Neural progenitor cell (in vitro differentiated cells): ENCODE results near the gene RAMP3. TPM values are rescaled to one million over a fixed set of nuclear protein-coding genes. Genes with fewer than 3 reads are reported as not detected.
"Not testable (repeated sequence)": the region's sequence is repeated elsewhere in the genome, so short reads cannot be mapped to it uniquely, and the experiment has no call there.

Experiments
- DNase-seq: peaks from one replicate; pipeline ENCODE4 v3.0.0-alpha.2; 2016; ENCODE audit warnings: low spot score
- H2AFZ ChIP-seq: fragments of 200-600 bp; sonication (generic); replicated peaks from 2 replicates; pipeline ENCODE4 v1.6.1; 2016; ENCODE audit warnings: antibody characterized with exemption
- H3F3A ChIP-seq: fragments of 200-600 bp; sonication (generic); 2 replicates; pipeline ENCODE4 v1.6.1; 2016; ENCODE audit warnings: antibody characterized with exemption, low read depth
- H3K27ac ChIP-seq: fragments of 200-600 bp; sonication (generic); 2 replicates; pipeline ENCODE4 v1.5.1; 2016; ENCODE audit warnings: mild to moderate bottlenecking
- H3K27me3 ChIP-seq: fragments of 200-600 bp; sonication (generic); 2 replicates; pipeline ENCODE4 v1.6.1; 2016; ENCODE audit warnings: mild to moderate bottlenecking, moderate library complexity
- H3K36me3 ChIP-seq: fragments of 200-600 bp; sonication (generic); 2 replicates; pipeline ENCODE4 v1.5.1; 2016
- H3K4me1 ChIP-seq: fragments of 200-600 bp; sonication (generic); 2 replicates; pipeline ENCODE4 v1.6.1; 2016; ENCODE audit warnings: mixed run types
- H3K4me2 ChIP-seq: fragments of 200-600 bp; sonication (generic); 2 replicates; pipeline ENCODE4 v1.6.1; 2016
- H3K4me3 ChIP-seq: fragments of 200-600 bp; sonication (generic); 2 replicates; pipeline ENCODE4 v1.5.1; 2016
- H3K79me2 ChIP-seq: fragments of 200-600 bp; sonication (generic); 2 replicates; pipeline ENCODE4 v1.6.1; 2016; ENCODE audit warnings: low read depth
- H3K9ac ChIP-seq: fragments of 200-600 bp; sonication (generic); 2 replicates; pipeline ENCODE4 v1.6.1; 2016
- H3K9me3 ChIP-seq: fragments of 200-600 bp; sonication (generic); 2 replicates; pipeline ENCODE4 v1.5.1; 2016; ENCODE audit warnings: low read depth
- H4K20me1 ChIP-seq: fragments of 200-600 bp; sonication (generic); 2 replicates; pipeline ENCODE4 v1.6.1; 2016; ENCODE audit warnings: low read depth
- H3K27ac Mint-ChIP-seq: 3 replicates; pipeline ENCODE4 v1.8.0; 2021; ENCODE audit warnings: mixed read lengths
- H3K27me3 Mint-ChIP-seq: 2 replicates; pipeline ENCODE4 v1.8.0; 2022; ENCODE audit warnings: low read depth, mild to moderate bottlenecking, inconsistent platforms, moderate library complexity, mixed read lengths; ENCODE audit not compliant: insufficient read depth
- H3K36me3 Mint-ChIP-seq: 3 replicates; pipeline ENCODE4 v1.8.0; 2021; ENCODE audit warnings: mixed read lengths
- H3K4me1 Mint-ChIP-seq: 3 replicates; pipeline ENCODE4 v1.8.0; 2021; ENCODE audit warnings: mixed read lengths
- H3K4me3 Mint-ChIP-seq: 3 replicates; pipeline ENCODE4 v1.8.0; 2021; ENCODE audit warnings: mild to moderate bottlenecking, moderate library complexity, mixed read lengths
- H3K9me3 Mint-ChIP-seq: 3 replicates; pipeline ENCODE4 v1.8.0; 2020; ENCODE audit warnings: mixed read lengths
- EZH2 ChIP-seq: fragments of 200-600 bp; sonication (generic); IDR thresholded peaks from 2 replicates; pipeline ENCODE4 v1.6.1; 2017; ENCODE audit warnings: antibody characterized with exemption, mild to moderate bottlenecking, moderate library complexity
- EZH2phosphoT487 ChIP-seq: fragments of 200-600 bp; sonication (generic); IDR thresholded peaks from 2 replicates; pipeline ENCODE4 v1.6.1; 2017; ENCODE audit warnings: antibody characterized with exemption
- total RNA-seq: library from RNA; depleted of rRNA; stranded (reverse); fragments of >200 nt; gene quantifications from 2 replicates; pipeline ENCODE4 v1.2.3, GENCODE V29; 2015; ENCODE audit warnings: low replicate concordance
- TF ChIP-seq, protein P1 (sequence below): fragments of 200-600 bp; sonication (generic); IDR thresholded peaks from 2 replicates; pipeline ENCODE4 v1.5.1; 2017; ENCODE audit warnings: antibody characterized with exemption, mild to moderate bottlenecking

The RAMP3 gene
- total RNA-seq, 1 donor from 2014 or later = not detected

DNA sequence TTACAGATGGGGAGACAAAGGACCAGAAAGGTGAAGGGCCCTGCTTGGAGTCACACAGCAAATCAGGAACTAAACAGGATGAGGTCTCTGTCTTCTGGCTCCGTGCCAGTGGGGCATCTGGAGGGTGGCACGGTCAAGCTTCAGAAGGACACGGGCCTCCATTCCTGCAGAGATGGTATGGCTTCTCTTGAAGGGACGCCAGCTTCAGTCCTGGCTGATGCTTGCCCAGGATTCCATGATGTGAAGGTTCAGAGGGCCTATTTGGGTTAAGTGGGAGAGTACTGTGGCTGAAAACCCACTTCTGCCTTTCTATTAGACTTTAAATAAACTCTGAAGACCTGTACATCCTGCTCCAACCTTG is 6.1 kb downstream of the RAMP3 start:
- Mint-ChIP-seq H3K36me3 (no peaks in the 10 kb centered on the region), H3K27ac (no peak overlapping the region), H3K9me3 (peaks cover 15% of the 10 kb centered on the region), H3K4me3 (no peak overlapping the region), H3K27me3 (peaks cover 11% of the 10 kb centered on the region), H3K4me1 (peaks cover 3% of the 10 kb centered on the region)
- no peak overlapping the region for H2AFZ ChIP-seq
- no peaks in the 10 kb centered on the region for H3K79me2 ChIP-seq
- no peaks in the 10 kb centered on the region for H3K36me3 ChIP-seq
- no peaks in the 10 kb centered on the region for H3K4me1 ChIP-seq
- TF ChIP-seq EZH2phosphoT487 (no peak), EZH2 (no peak)
- TF ChIP-seq, protein P1, sequence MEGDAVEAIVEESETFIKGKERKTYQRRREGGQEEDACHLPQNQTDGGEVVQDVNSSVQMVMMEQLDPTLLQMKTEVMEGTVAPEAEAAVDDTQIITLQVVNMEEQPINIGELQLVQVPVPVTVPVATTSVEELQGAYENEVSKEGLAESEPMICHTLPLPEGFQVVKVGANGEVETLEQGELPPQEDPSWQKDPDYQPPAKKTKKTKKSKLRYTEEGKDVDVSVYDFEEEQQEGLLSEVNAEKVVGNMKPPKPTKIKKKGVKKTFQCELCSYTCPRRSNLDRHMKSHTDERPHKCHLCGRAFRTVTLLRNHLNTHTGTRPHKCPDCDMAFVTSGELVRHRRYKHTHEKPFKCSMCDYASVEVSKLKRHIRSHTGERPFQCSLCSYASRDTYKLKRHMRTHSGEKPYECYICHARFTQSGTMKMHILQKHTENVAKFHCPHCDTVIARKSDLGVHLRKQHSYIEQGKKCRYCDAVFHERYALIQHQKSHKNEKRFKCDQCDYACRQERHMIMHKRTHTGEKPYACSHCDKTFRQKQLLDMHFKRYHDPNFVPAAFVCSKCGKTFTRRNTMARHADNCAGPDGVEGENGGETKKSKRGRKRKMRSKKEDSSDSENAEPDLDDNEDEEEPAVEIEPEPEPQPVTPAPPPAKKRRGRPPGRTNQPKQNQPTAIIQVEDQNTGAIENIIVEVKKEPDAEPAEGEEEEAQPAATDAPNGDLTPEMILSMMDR = no peak
- no peaks in the 10 kb centered on the region for H3F3A ChIP-seq
- no peak overlapping the region for H3K9ac ChIP-seq
- no peaks in the 10 kb centered on the region for H4K20me1 ChIP-seq
- H3K27ac ChIP-seq = no peak overlapping the region
- H3K27me3 ChIP-seq = peaks cover 17% of the 10 kb centered on the region
- no peak overlapping the region for H3K4me3 ChIP-seq
- H3K4me2 ChIP-seq = no peak overlapping the region
- H3K9me3 ChIP-seq = no peaks in the 10 kb centered on the region
- no peak for DNase-seq

DNA sequence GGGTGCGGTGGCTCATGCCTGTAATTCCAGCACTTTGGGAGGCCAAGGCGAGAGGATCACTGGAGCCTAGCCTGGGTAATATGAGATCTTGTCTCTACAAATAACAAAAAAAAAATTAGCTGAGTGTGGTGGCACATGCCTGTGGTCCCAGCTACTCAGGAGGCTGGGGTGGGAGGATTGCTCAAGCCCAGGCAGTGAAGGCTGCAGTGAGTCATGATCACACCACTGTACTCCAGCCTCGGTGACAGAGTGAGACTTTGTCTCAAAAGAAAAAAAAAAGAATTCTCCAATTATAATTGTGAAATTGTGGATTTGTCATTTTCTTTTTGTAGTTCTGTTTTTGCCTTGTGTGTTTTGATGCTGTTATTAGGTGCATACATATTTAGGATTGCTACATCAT is 6.7 kb downstream of the RAMP3 start:
- not testable (repeated sequence) for H2AFZ ChIP-seq, H3K36me3 Mint-ChIP-seq, H3K27ac ChIP-seq, H3K4me1 ChIP-seq, DNase-seq, H3K36me3 ChIP-seq, H3K9me3 ChIP-seq, H3F3A ChIP-seq, H4K20me1 ChIP-seq, H3K4me2 ChIP-seq, H3K27me3 Mint-ChIP-seq, H3K4me3 ChIP-seq, H3K9ac ChIP-seq, H3K4me3 Mint-ChIP-seq, H3K27ac Mint-ChIP-seq, H3K79me2 ChIP-seq, H3K4me1 Mint-ChIP-seq
- H3K9me3 Mint-ChIP-seq = peaks cover 14% of the 10 kb centered on the region
- H3K27me3 ChIP-seq = peaks cover 11% of the 10 kb centered on the region

DNA sequence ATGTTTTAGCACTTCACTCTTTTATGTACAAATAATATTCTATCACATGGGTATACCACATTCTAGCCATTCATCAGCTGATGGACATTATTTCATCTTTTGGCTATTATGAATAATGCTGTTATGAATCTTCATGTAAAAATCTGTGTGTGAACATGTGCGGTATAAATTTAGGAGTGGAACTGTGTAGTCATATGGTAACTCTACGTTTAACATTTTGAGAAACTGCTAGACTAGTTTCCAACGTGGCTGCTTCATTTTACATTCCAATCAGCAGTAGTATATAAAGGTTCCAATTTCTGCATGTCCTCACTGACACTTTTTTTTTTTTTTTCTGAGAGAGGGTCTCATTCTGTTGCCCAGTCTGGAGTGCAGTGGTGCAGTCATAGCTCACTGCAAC is 8.3 kb downstream of the RAMP3 start:
- no peaks in the 10 kb centered on the region for H3K4me1 ChIP-seq
- TF ChIP-seq EZH2 (no peak), EZH2phosphoT487 (no peak)
- TF ChIP-seq, protein P1 = no peak
- no peak overlapping the region for H3K4me3 ChIP-seq
- Mint-ChIP-seq H3K27me3 (peaks cover 6% of the 10 kb centered on the region), H3K4me3 (no peak overlapping the region), H3K9me3 (peaks cover 12% of the 10 kb centered on the region), H3K4me1 (no peaks in the 10 kb centered on the region), H3K27ac (no peak overlapping the region), H3K36me3 (no peaks in the 10 kb centered on the region)
- no peaks in the 10 kb centered on the region for H4K20me1 ChIP-seq
- H3K27me3 ChIP-seq = peaks cover 5% of the 10 kb centered on the region
- no peaks in the 10 kb centered on the region for H3K79me2 ChIP-seq
- no peak overlapping the region for H3K9ac ChIP-seq
- H3K36me3 ChIP-seq = no peaks in the 10 kb centered on the region
- no peak for DNase-seq
- H3K27ac ChIP-seq = no peak overlapping the region
- no peak overlapping the region for H2AFZ ChIP-seq
- H3K4me2 ChIP-seq = no peak overlapping the region
- no peaks in the 10 kb centered on the region for H3K9me3 ChIP-seq
- no peaks in the 10 kb centered on the region for H3F3A ChIP-seq

DNA sequence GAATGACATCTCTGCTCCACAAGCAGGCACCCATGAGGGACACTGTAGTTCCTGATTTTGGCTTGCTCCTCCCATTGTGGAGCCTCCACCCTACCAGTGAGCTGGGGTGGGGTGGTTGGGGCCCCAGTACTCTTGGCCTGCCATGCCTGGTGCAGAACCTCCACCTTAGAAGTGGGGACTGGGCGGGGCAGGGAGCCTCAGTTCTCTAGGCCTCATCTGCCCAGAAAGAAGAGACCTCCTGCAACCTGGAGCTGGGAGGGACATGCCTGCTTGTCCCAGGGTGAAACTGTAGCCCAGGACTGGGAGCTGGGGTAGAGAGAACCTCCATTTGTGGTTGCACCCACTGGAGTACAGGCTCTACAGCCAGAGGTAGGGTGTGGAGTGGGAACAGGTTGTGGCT is 14.4 kb downstream of the RAMP3 start:
- Mint-ChIP-seq H3K4me3 (no peak overlapping the region), H3K4me1 (no peaks in the 10 kb centered on the region)

More for the DNA sequence above, 14.4 kb downstream of the RAMP3 start:
- no peak overlapping the region for H3K4me3 ChIP-seq
- H3K9me3 ChIP-seq = no peaks in the 10 kb centered on the region
- no peaks in the 10 kb centered on the region for H3K4me1 ChIP-seq
- H2AFZ ChIP-seq = no peak overlapping the region
- no peak overlapping the region for H3K9ac ChIP-seq
- H3K27ac ChIP-seq = no peak overlapping the region
- no peaks in the 10 kb centered on the region for H3K79me2 ChIP-seq
- H3K9me3 Mint-ChIP-seq = no peaks in the 10 kb centered on the region
- H3K36me3 ChIP-seq = no peaks in the 10 kb centered on the region
- no peak overlapping the region for H3K4me2 ChIP-seq
- TF ChIP-seq EZH2phosphoT487 = no peak
- TF ChIP-seq, protein P1 = no peak
- no peaks in the 10 kb centered on the region for H3K36me3 Mint-ChIP-seq
- H3K27me3 ChIP-seq = no peaks in the 10 kb centered on the region
- H4K20me1 ChIP-seq = no peaks in the 10 kb centered on the region
- H3K27ac Mint-ChIP-seq = no peak overlapping the region
- H3F3A ChIP-seq = no peaks in the 10 kb centered on the region
- H3K27me3 Mint-ChIP-seq = peaks cover 9% of the 10 kb centered on the region
- DNase-seq = no peak
